ENCODE measurements around the gene PRSS36. TPM values are rescaled to one million over a fixed set of nuclear protein-coding genes. Genes with fewer than 3 reads are reported as not detected.

PRSS36 gene
- total RNA-seq, 1 experiment from 2014 or later, result 0.41 TPM

DNA sequence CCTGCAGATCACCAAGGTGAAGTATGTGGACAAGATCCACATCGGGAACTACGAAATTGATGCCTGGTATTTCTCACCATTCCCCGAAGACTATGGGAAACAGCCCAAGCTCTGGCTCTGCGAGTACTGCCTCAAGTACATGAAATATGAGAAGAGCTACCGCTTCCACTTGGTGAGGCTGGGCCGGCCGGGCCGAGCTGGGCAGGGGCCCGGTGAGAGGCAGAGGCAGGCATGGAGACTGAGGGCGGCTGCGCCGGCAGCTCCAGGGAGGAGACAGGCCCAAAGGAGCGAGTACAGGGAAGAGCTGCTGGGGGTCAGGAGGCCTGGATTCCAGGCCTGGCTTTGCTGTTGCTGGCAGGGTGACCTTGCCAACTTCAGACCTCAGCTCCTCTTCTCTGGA lies 22.7 kb downstream of the PRSS36 start:
- H3K9me3 ChIP-seq (ENCODE audit: low read depth, low read length, poor library complexity, severe bottlenecking), result no peaks in the 10 kb centered on the region
- no peak for DNase-seq (ENCODE audit: low spot score)
- TF ChIP-seq EZH2 (IDR thresholded peaks at IDR 0.05; ENCODE audit: borderline replicate concordance, low read depth, low read length, poor library complexity, severe bottlenecking), result no peak
- TF ChIP-seq, protein P1, sequence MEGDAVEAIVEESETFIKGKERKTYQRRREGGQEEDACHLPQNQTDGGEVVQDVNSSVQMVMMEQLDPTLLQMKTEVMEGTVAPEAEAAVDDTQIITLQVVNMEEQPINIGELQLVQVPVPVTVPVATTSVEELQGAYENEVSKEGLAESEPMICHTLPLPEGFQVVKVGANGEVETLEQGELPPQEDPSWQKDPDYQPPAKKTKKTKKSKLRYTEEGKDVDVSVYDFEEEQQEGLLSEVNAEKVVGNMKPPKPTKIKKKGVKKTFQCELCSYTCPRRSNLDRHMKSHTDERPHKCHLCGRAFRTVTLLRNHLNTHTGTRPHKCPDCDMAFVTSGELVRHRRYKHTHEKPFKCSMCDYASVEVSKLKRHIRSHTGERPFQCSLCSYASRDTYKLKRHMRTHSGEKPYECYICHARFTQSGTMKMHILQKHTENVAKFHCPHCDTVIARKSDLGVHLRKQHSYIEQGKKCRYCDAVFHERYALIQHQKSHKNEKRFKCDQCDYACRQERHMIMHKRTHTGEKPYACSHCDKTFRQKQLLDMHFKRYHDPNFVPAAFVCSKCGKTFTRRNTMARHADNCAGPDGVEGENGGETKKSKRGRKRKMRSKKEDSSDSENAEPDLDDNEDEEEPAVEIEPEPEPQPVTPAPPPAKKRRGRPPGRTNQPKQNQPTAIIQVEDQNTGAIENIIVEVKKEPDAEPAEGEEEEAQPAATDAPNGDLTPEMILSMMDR (conservative IDR thresholded peaks at IDR 0.05; ENCODE audit: low read depth, low read length), result no peak
- no peak overlapping the region for H3K4me3 ChIP-seq (ENCODE audit: low read depth, low read length, poor library complexity, severe bottlenecking)
- peaks cover 20% of the 10 kb centered on the region for H3K36me3 ChIP-seq (ENCODE audit: insufficient read depth, low read length, poor library complexity, severe bottlenecking)
- H3K4me1 ChIP-seq (ENCODE audit: insufficient read depth, low read length, poor library complexity, severe bottlenecking), result no peaks in the 10 kb centered on the region
- POLR2A ChIA-PET (ENCODE audit: low non-redundant PET), result no interaction called here
- no peaks in the 10 kb centered on the region for H3K27me3 ChIP-seq (replicated peaks; ENCODE audit: insufficient read depth, low read depth, low read length, poor library complexity)
- no peak overlapping the region for H3K27ac ChIP-seq (ENCODE audit: low read depth, low read length, poor library complexity, severe bottlenecking)
- intact Hi-C loops (cut with micrococcal nuclease; ENCODE audit: unreplicated experiment), result no loop called here
- CTCF ChIA-PET, result no interaction called here
- BruUV-seq (replicated peaks), result no TSS peak

DNA sequence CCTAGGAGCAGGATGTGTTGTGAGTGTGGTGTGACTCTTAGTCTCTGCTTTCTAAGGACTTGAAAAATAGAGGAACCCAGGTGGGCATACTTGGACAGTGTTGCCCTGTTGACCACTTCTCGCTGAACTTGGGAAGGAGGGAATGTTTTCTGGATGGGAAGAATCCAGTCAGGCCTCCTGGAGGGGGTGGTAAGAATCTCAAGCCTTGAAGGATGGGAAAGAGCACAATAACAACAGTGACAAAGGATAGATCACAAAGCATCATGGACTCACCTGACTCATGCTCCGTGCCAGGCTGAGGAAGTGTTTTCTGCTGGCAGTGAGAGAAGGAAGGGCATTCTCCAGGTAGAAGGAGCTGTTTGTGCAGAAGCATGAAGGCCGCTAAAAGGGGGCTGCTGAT lies 24.0 kb downstream of the PRSS36 start:
- BruUV-seq (replicated peaks), result no TSS peak
- no peaks in the 10 kb centered on the region for H3K9me3 ChIP-seq (ENCODE audit: low read depth, low read length, poor library complexity, severe bottlenecking)
- intact Hi-C loops (cut with micrococcal nuclease; ENCODE audit: unreplicated experiment), result no loop called here
- H3K36me3 ChIP-seq (ENCODE audit: insufficient read depth, low read length, poor library complexity, severe bottlenecking), result peaks cover 27% of the 10 kb centered on the region
- CTCF ChIA-PET, result no interaction called here
- H3K27ac ChIP-seq (ENCODE audit: low read depth, low read length, poor library complexity, severe bottlenecking), result no peak overlapping the region
- no peaks in the 10 kb centered on the region for H3K27me3 ChIP-seq (replicated peaks; ENCODE audit: insufficient read depth, low read depth, low read length, poor library complexity)
- no peak for TF ChIP-seq EZH2 (IDR thresholded peaks at IDR 0.05; ENCODE audit: borderline replicate concordance, low read depth, low read length, poor library complexity, severe bottlenecking)
- TF ChIP-seq, protein P1 (conservative IDR thresholded peaks at IDR 0.05; ENCODE audit: low read depth, low read length), result no peak
- no peak for DNase-seq (ENCODE audit: low spot score)
- H3K4me1 ChIP-seq (ENCODE audit: insufficient read depth, low read length, poor library complexity, severe bottlenecking), result no peaks in the 10 kb centered on the region
- POLR2A ChIA-PET (ENCODE audit: low non-redundant PET), result no interaction called here
- no peak overlapping the region for H3K4me3 ChIP-seq (ENCODE audit: low read depth, low read length, poor library complexity, severe bottlenecking)

DNA sequence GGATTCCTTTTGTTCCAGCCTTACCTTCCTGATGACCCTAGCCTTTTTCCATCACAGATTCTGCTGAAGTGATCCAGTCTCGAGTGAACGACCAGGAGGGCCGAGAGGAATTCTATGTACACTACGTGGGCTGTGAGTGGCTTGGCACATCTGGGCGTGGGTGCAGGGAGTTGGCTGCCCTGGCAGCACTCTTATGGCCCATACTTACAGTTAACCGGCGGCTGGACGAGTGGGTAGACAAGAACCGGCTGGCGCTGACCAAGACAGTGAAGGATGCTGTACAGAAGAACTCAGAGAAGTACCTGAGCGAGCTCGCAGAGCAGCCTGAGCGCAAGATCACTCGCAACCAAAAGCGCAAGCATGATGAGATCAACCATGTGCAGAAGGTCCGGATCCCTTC lies 29.7 kb downstream of the PRSS36 start:
- DNase-seq (ENCODE audit: low spot score), result no peak
- TF ChIP-seq, protein P1 (conservative IDR thresholded peaks at IDR 0.05; ENCODE audit: low read depth, low read length), result no peak
- no peak for TF ChIP-seq EZH2 (IDR thresholded peaks at IDR 0.05; ENCODE audit: borderline replicate concordance, low read depth, low read length, poor library complexity, severe bottlenecking)
- CTCF ChIA-PET, result no interaction called here
- peaks cover 46% of the 10 kb centered on the region for H3K36me3 ChIP-seq (ENCODE audit: insufficient read depth, low read length, poor library complexity, severe bottlenecking)
- H3K27ac ChIP-seq (ENCODE audit: low read depth, low read length, poor library complexity, severe bottlenecking), result no peak overlapping the region
- POLR2A ChIA-PET (ENCODE audit: low non-redundant PET), result no interaction called here
- no peaks in the 10 kb centered on the region for H3K27me3 ChIP-seq (replicated peaks; ENCODE audit: insufficient read depth, low read depth, low read length, poor library complexity)
- BruUV-seq (replicated peaks), result no TSS peak
- no peaks in the 10 kb centered on the region for H3K9me3 ChIP-seq (ENCODE audit: low read depth, low read length, poor library complexity, severe bottlenecking)
- H3K4me3 ChIP-seq (ENCODE audit: low read depth, low read length, poor library complexity, severe bottlenecking), result no peak overlapping the region
- peaks cover 6% of the 10 kb centered on the region for H3K4me1 ChIP-seq (ENCODE audit: insufficient read depth, low read length, poor library complexity, severe bottlenecking)
- intact Hi-C loops (cut with micrococcal nuclease; ENCODE audit: unreplicated experiment), result no loop called here

Data from A673 (cell line).